Upper lobe of left lung (tissue), 4 donors: ENCODE data around the gene FCER2.

Experiments
- EP300 ChIP-seq, 4 donors: sonication (generic); formaldehyde crosslinking; IDR thresholded peaks; one replicate each; pipeline ENCODE4 v1.5.1; 2017; ENCODE audit warnings: antibody characterized with exemption in 4 of 4, control low read depth in 2 of 4
- POLR2AphosphoS5 ChIP-seq, 2 donors: sonication (generic); formaldehyde crosslinking; IDR thresholded peaks; one replicate each; pipeline ENCODE4 v1.5.1; 2017; ENCODE audit warnings: antibody characterized with exemption in 2 of 2
- TF ChIP-seq, protein P1 (sequence below), 6 experiments: fragments of 450-650 bp in 4 of 6; fragments of 200-600 bp in 2 of 6; sonication (generic) in 2 of 6; IDR thresholded peaks; one replicate each; pipeline ENCODE4 v1.5.1; 2016 to 2019; ENCODE audit warnings: antibody characterized with exemption in 6 of 6

DNA sequence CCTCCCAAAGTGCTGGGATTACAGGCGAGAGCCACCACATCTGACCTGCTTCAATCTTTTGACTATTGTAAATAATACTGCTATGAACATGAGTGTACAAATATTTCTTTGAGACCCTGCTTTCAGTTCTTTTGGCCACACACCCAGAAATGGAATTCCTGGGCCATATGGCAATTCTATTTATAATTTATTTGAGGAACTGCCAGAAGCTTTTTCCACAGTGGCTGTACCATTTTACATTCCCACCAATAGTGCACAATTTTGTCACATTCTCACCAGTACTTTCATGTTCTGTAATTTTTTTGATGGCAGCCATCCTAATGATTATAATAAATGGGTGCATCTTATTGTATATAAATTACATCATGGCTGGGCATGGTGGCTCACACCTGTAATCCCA is 13.7 kb upstream of the FCER2 start:
- TF ChIP-seq, protein P1, sequence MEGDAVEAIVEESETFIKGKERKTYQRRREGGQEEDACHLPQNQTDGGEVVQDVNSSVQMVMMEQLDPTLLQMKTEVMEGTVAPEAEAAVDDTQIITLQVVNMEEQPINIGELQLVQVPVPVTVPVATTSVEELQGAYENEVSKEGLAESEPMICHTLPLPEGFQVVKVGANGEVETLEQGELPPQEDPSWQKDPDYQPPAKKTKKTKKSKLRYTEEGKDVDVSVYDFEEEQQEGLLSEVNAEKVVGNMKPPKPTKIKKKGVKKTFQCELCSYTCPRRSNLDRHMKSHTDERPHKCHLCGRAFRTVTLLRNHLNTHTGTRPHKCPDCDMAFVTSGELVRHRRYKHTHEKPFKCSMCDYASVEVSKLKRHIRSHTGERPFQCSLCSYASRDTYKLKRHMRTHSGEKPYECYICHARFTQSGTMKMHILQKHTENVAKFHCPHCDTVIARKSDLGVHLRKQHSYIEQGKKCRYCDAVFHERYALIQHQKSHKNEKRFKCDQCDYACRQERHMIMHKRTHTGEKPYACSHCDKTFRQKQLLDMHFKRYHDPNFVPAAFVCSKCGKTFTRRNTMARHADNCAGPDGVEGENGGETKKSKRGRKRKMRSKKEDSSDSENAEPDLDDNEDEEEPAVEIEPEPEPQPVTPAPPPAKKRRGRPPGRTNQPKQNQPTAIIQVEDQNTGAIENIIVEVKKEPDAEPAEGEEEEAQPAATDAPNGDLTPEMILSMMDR (IDR thresholded peaks at IDR 0.05), result no peak
- TF ChIP-seq POLR2AphosphoS5 (IDR thresholded peaks at IDR 0.05) (no peak), EP300 (IDR thresholded peaks at IDR 0.05) (no peak)
